ENCODE data around the gene LDLRAD4.

DNA sequence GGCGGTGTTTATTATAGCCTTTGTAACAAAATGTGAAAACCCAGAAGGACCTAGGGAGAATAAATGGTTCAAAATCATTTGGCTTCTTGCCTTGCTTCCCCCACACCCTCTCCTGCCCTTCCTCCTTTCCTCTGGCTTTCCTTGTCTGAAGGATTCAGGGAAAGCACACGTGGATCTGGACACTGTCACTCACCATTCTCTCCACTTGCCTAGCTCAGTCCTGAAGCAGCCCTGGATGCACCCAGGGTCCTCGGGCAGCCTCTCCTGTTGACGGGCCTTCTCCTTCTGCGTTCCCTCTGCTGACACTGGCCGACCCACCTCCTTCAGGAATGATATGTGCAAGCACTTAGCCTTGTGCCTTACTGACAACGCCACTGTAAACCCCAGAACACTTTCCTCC, 439.4 kb downstream of the LDLRAD4 start:
- TF ChIP-seq, protein P1, sequence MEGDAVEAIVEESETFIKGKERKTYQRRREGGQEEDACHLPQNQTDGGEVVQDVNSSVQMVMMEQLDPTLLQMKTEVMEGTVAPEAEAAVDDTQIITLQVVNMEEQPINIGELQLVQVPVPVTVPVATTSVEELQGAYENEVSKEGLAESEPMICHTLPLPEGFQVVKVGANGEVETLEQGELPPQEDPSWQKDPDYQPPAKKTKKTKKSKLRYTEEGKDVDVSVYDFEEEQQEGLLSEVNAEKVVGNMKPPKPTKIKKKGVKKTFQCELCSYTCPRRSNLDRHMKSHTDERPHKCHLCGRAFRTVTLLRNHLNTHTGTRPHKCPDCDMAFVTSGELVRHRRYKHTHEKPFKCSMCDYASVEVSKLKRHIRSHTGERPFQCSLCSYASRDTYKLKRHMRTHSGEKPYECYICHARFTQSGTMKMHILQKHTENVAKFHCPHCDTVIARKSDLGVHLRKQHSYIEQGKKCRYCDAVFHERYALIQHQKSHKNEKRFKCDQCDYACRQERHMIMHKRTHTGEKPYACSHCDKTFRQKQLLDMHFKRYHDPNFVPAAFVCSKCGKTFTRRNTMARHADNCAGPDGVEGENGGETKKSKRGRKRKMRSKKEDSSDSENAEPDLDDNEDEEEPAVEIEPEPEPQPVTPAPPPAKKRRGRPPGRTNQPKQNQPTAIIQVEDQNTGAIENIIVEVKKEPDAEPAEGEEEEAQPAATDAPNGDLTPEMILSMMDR (IDR thresholded peaks at IDR 0.05): no peak
- no peak for TF ChIP-seq POLR2A (IDR thresholded peaks at IDR 0.05)
